Measurements from ENCODE around the gene BSCL2. TPM values are rescaled to one million over a fixed set of nuclear protein-coding genes. Genes with fewer than 3 reads are reported as not detected.
"Not testable (repeated sequence)": the region's sequence is repeated elsewhere in the genome, so short reads cannot be mapped to it uniquely, and the experiment has no call there.

Gene BSCL2
- total and polyA plus RNA-seq, 2 experiments from 2014 or later = 49.2 to 78.7 TPM

DNA sequence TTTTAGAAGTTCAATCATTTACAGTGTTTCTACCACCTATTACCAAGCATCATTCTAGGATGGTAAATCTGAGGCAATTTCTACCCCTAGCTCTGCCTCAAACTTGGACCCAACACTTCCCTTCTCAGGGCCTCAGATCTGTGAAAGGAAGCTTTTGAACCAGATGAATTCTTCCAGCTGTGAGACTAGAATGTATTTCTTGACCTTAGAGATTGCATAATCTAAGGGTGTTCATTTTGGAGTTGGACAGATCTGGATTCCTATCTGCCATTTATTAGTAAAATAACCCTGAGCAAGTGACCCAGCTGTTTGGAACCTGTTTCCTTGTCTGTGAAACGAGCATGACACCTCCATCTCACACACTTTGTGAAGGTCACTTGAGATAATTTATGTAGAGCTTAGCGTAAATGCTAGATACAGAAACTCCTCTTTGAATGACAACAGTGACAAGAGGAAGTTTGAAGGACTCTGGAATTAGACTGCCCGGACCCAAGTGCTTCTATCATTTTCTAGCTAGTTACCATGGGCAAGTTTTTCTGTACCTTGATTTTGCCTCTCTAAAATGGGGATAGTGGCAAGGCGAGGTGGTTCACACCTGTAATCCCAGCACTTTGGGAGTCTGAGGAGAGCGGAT is 50.3 kb downstream of the BSCL2 start:
- no peak for DNase-seq (ENCODE audit: low spot score)
- WGBS (ENCODE audit: low lambda C conversion rate, missing lambda C conversion rate) = 81% methylated on average over 5 of the region's 5 CpGs
- H3K27me3 ChIP-seq = no peaks in the 10 kb centered on the region
- no peak overlapping the region for H3K4me3 ChIP-seq
- no peak overlapping the region for H2AFZ ChIP-seq
- peaks cover 11% of the 10 kb centered on the region for H3K79me2 ChIP-seq
- no peaks in the 10 kb centered on the region for H3K9me3 ChIP-seq (ENCODE audit: low read depth)
- no peaks in the 10 kb centered on the region for H3K4me1 ChIP-seq (ENCODE audit: insufficient read depth)
- TF ChIP-seq CTCF (IDR thresholded peaks at IDR 0.05; ENCODE audit: poor library complexity) = no peak
- no peak for TF ChIP-seq EZH2phosphoT487 (IDR thresholded peaks at IDR 0.05; ENCODE audit: low read depth, severe bottlenecking, unreplicated experiment)
- TF ChIP-seq EZH2 (IDR thresholded peaks at IDR 0.05; ENCODE audit: borderline replicate concordance) = no peak
- H3K4me2 ChIP-seq = no peak overlapping the region
- H3K9me2 ChIP-seq (replicated peaks; ENCODE audit: insufficient read depth) = no peaks in the 10 kb centered on the region
- H3K27ac ChIP-seq = no peak overlapping the region
- no peaks in the 10 kb centered on the region for H3K36me3 ChIP-seq (replicated peaks; ENCODE audit: insufficient read depth, low read depth)
- H4K20me1 ChIP-seq (ENCODE audit: insufficient read depth, poor library complexity, severe bottlenecking) = no peaks in the 10 kb centered on the region

DNA sequence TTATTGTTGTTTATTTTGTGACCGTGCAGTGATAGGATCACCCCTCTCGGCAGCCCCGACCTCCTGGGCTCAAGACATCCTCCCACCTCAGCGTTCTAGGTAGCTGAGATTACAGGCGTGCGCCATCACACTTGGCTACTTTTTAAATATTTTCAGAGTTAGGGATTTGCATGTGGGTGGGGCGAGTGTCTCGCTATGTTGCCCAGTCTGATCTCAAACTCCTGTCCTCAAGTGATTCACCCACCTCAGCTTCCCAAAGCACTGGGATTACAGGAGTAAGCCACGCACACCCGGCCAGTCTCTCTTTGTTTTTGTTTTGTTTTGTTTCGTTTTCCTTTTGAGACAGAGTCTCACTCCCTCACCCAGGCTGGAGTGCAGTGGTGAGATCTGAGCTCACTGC is 52.9 kb downstream of the BSCL2 start:
- H3K27me3 ChIP-seq = no peaks in the 10 kb centered on the region
- no peaks in the 10 kb centered on the region for H3K36me3 ChIP-seq (replicated peaks; ENCODE audit: insufficient read depth, low read depth)
- H4K20me1 ChIP-seq (ENCODE audit: insufficient read depth, poor library complexity, severe bottlenecking) = no peaks in the 10 kb centered on the region
- WGBS (ENCODE audit: low lambda C conversion rate, missing lambda C conversion rate) = 93% methylated on average over 11 of the region's 11 CpGs
- no peaks in the 10 kb centered on the region for H3K9me3 ChIP-seq (ENCODE audit: low read depth)
- no peak overlapping the region for H3K4me3 ChIP-seq
- H3K4me2 ChIP-seq = no peak overlapping the region
- H3K9me2 ChIP-seq (replicated peaks; ENCODE audit: insufficient read depth) = no peaks in the 10 kb centered on the region
- no peak overlapping the region for H3K27ac ChIP-seq
- H2AFZ ChIP-seq = no peak overlapping the region
- DNase-seq (ENCODE audit: low spot score) = no peak
- TF ChIP-seq CTCF (IDR thresholded peaks at IDR 0.05; ENCODE audit: poor library complexity) (no peak), EZH2 (IDR thresholded peaks at IDR 0.05; ENCODE audit: borderline replicate concordance) (no peak), EZH2phosphoT487 (IDR thresholded peaks at IDR 0.05; ENCODE audit: low read depth, severe bottlenecking, unreplicated experiment) (no peak)
- H3K79me2 ChIP-seq = peaks cover 27% of the 10 kb centered on the region
- H3K4me1 ChIP-seq (ENCODE audit: insufficient read depth) = no peaks in the 10 kb centered on the region

DNA sequence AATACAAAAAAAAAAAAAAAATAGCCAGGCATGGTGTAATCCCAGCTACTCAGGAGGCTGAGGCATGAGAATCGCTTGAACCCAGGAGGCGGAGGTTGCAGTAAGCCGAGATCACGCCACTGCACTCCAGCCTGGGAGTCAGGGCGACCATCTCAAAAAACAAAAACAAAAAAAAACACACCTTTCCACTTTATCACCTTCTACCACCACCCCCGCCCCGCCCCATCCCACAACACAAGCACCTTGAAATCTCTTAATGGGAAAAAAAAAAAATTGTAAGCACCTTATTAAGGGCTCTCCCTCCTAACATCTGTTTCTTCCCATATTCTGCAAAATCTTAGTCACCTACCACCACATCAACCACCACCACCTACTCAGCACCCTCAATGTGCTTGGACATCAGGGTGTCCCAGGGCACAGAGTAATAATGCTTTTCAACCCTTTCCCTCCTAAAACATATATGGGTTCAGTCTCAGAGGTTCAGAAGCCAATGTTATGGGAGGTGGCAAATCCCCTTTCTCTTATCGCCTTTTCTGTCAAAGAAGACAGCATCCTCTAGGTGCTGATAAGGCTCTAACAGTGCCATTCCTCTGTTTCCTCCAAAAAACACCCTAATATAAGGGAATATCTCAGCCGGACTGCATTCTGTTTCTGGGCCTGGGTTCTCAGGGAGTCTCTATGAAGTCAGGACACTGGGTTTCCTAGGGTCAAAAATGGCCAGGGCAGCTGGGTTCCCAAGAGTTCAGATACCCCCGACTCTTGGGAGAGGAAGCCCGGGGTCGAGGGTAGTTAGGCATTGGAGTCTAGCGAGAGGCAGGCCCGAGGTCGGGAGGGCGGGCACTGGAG is 54.8 kb downstream of the BSCL2 start:
- no peak for DNase-seq (ENCODE audit: low spot score)
- Histone ChIP-seq H3K79me2 (peaks cover 27% of the 10 kb centered on the region), H3K4me3 (peak overlapping the region; percentile 60), H4K20me1 (ENCODE audit: insufficient read depth, poor library complexity, severe bottlenecking) (no peaks in the 10 kb centered on the region), H3K9me2 (replicated peaks; ENCODE audit: insufficient read depth) (no peaks in the 10 kb centered on the region), H3K36me3 (replicated peaks; ENCODE audit: insufficient read depth, low read depth) (no peaks in the 10 kb centered on the region), H2AFZ (peak overlapping the region; percentile 76), H3K4me2 (peak overlapping the region; percentile 83), H3K4me1 (ENCODE audit: insufficient read depth) (no peaks in the 10 kb centered on the region), H3K27me3 (no peaks in the 10 kb centered on the region), H3K27ac (peak overlapping the region; percentile 83), H3K9me3 (ENCODE audit: low read depth) (no peaks in the 10 kb centered on the region)
- WGBS (ENCODE audit: low lambda C conversion rate, missing lambda C conversion rate) = 43% methylated on average over 16 of the region's 16 CpGs
- TF ChIP-seq CTCF (IDR thresholded peaks at IDR 0.05; ENCODE audit: poor library complexity) (no peak), EZH2 (IDR thresholded peaks at IDR 0.05; ENCODE audit: borderline replicate concordance) (no peak)

DNA sequence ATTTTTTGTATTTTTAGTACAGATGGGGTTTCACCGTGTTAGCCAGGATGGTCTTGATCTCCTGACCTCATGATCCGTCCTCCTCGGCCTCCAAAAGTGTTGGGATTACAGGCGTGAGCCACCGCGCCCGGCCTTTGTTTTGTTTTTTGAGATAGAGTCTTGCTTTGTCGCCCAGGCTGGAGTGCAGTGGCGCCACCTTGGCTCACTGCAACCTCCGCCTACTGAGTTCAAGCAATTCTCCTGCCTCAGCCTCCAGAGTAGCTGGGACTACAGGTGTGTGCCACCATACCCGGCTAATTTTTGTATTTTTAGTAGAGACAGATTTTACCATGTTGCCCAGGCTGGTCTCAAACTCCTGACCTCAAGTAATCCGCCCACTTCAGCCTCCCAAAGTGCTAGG is 56.9 kb downstream of the BSCL2 start:
- not testable (repeated sequence) for H3K27me3 ChIP-seq; H4K20me1 ChIP-seq (ENCODE audit: insufficient read depth, poor library complexity, severe bottlenecking); H3K4me2 ChIP-seq; H3K36me3 ChIP-seq (replicated peaks; ENCODE audit: insufficient read depth, low read depth); H3K27ac ChIP-seq; H2AFZ ChIP-seq; H3K9me2 ChIP-seq (replicated peaks; ENCODE audit: insufficient read depth); H3K4me1 ChIP-seq (ENCODE audit: insufficient read depth); H3K9me3 ChIP-seq (ENCODE audit: low read depth); H3K4me3 ChIP-seq; DNase-seq (ENCODE audit: low spot score)
- H3K79me2 ChIP-seq = peaks cover 37% of the 10 kb centered on the region
- WGBS (ENCODE audit: low lambda C conversion rate, missing lambda C conversion rate) = 93% methylated on average over 12 of the region's 12 CpGs
